ENCODE data around the gene CEP72. TPM values are rescaled to one million over a fixed set of nuclear protein-coding genes. Genes with fewer than 3 reads are reported as not detected.
"Not testable (repeated sequence)": the region's sequence is repeated elsewhere in the genome, so short reads cannot be mapped to it uniquely, and the experiment has no call there.

Gene CEP72
- total RNA-seq, 2 donors from 2014 or later = 35.6 to 36.5 TPM

GRCh38 chr5:679166-679895 lies 67.2 kb downstream of the CEP72 start:
- not testable (repeated sequence) for H3K4me1 ChIP-seq (ENCODE audit: control insufficient read depth, insufficient read depth, low read length); H3K4me1 Mint-ChIP-seq; H3K27ac ChIP-seq (ENCODE audit: low read depth, low read length); H3K36me3 Mint-ChIP-seq (ENCODE audit: low read depth); H3K9me3 Mint-ChIP-seq; H3K9me3 ChIP-seq (ENCODE audit: control insufficient read depth, low read length); H3K4me3 ChIP-seq (ENCODE audit: low read length); H3K36me3 ChIP-seq (ENCODE audit: control insufficient read depth, insufficient read depth, low read length); H3K4me3 Mint-ChIP-seq; H3K9ac ChIP-seq (ENCODE audit: extremely low read depth, low read length, poor library complexity, severe bottlenecking); H3K27ac Mint-ChIP-seq
- peaks cover 54% of the 10 kb centered on the region for H3K27me3 Mint-ChIP-seq (ENCODE audit: insufficient read depth)
- WGBS, 2 experiments (ENCODE audit: insufficient coverage in 1 of 2, insufficient read length in 1 of 2) = 82% methylated on average over 12 of the region's 17 CpGs; no CpG with 5 or more reads in 1 of the 2 experiments
- peaks cover 37% of the 10 kb centered on the region for H3K27me3 ChIP-seq (ENCODE audit: control insufficient read depth, insufficient read depth, low read length, poor library complexity, severe bottlenecking)
- DNase-seq = peak; percentile 41

- not testable (repeated sequence) for H3K4me3 Mint-ChIP-seq; H3K4me3 ChIP-seq (ENCODE audit: low read length); DNase-seq; H3K27ac Mint-ChIP-seq; H3K4me1 ChIP-seq (ENCODE audit: control insufficient read depth, insufficient read depth, low read length); H3K9me3 ChIP-seq (ENCODE audit: control insufficient read depth, low read length); H3K9me3 Mint-ChIP-seq; H3K9ac ChIP-seq (ENCODE audit: extremely low read depth, low read length, poor library complexity, severe bottlenecking); H3K36me3 ChIP-seq (ENCODE audit: control insufficient read depth, insufficient read depth, low read length); H3K4me1 Mint-ChIP-seq; H3K27ac ChIP-seq (ENCODE audit: low read depth, low read length); H3K36me3 Mint-ChIP-seq (ENCODE audit: low read depth)
- H3K27me3 Mint-ChIP-seq (ENCODE audit: insufficient read depth) = peaks cover 59% of the 10 kb centered on the region
- peaks cover 44% of the 10 kb centered on the region for H3K27me3 ChIP-seq (ENCODE audit: control insufficient read depth, insufficient read depth, low read length, poor library complexity, severe bottlenecking)
- 97% methylated on average over 9 of the region's 32 CpGs; no CpG with 5 or more reads in 1 of the 2 experiments for WGBS, 2 experiments (ENCODE audit: insufficient coverage in 1 of 2, insufficient read length in 1 of 2)
Observed at GRCh38 chr5:680118-680795, 68.1 kb downstream of the CEP72 start.

DNA sequence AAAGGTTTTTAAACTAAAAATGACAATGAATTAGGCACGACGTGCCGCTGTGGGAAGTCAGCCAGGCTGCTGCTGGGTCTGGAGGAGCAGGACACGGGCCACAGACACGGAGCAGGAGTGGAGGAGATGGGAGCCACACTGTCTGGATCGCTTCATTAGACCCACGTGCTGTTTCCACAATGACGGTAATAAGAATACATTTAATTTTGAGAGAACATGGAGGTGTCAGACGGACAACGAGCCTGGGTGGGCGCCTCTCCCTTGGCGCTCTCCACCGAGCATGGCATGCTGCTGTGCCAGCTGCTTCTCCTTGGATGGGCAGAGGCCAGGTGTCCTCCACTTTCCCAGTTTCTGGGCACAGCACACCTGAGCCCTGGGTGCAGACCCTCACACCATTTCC lies 68.7 kb downstream of the CEP72 start:
- H3K9me3 Mint-ChIP-seq; H3K9me3 ChIP-seq (ENCODE audit: control insufficient read depth, low read length); H3K27ac Mint-ChIP-seq; H3K4me3 ChIP-seq (ENCODE audit: low read length); H3K27ac ChIP-seq (ENCODE audit: low read depth, low read length); H3K4me1 ChIP-seq (ENCODE audit: control insufficient read depth, insufficient read depth, low read length); H3K36me3 Mint-ChIP-seq (ENCODE audit: low read depth); H3K9ac ChIP-seq (ENCODE audit: extremely low read depth, low read length, poor library complexity, severe bottlenecking); H3K4me1 Mint-ChIP-seq; H3K36me3 ChIP-seq (ENCODE audit: control insufficient read depth, insufficient read depth, low read length); H3K4me3 Mint-ChIP-seq: not testable (repeated sequence)
- H3K27me3 ChIP-seq (ENCODE audit: control insufficient read depth, insufficient read depth, low read length, poor library complexity, severe bottlenecking) = peaks cover 47% of the 10 kb centered on the region
- 93 to 95% methylated on average over 8 to 13 of the region's 13 CpGs for WGBS, 2 experiments (ENCODE audit: insufficient coverage in 1 of 2, insufficient read length in 1 of 2)
- H3K27me3 Mint-ChIP-seq (ENCODE audit: insufficient read depth) = peaks cover 62% of the 10 kb centered on the region
- peak; percentile 14 for DNase-seq

- H3K27me3 ChIP-seq (ENCODE audit: control insufficient read depth, insufficient read depth, low read length, poor library complexity, severe bottlenecking) = peaks cover 43% of the 10 kb centered on the region
- 90 to 91% methylated on average over 6 to 16 of the region's 17 CpGs for WGBS, 2 experiments (ENCODE audit: insufficient coverage in 1 of 2, insufficient read length in 1 of 2)
Observed at GRCh38 chr5:681317-682191, 69.4 kb downstream of the CEP72 start.

DNA sequence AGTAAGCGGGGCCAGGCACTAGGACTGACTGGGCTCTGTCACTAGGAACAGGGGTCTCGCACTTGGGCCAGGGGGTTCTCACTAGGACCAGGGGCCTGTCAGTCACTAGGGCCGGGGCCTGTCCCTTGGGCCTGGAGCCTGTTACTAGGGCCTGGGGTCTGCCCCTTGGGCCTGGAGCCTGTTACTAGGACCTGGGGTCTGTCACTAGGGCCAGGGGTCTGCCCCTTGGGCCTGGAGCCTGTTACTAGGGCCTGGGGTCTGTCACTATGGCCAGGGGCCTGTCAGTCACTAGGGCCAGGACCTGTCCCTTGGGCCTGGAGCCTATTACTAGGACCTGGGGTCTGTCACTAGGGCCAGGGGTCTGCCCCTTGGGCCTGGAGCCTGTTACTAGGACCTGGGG lies 70.1 kb downstream of the CEP72 start:
- WGBS, 2 experiments (ENCODE audit: insufficient coverage in 1 of 2, insufficient read length in 1 of 2) = 87% methylated on average over 3 of the region's 3 CpGs; no CpG with 5 or more reads in 1 of the 2 experiments
- H3K27me3 Mint-ChIP-seq (ENCODE audit: insufficient read depth) = peaks cover 57% of the 10 kb centered on the region
- not testable (repeated sequence) for H3K4me1 ChIP-seq (ENCODE audit: control insufficient read depth, insufficient read depth, low read length); H3K4me3 ChIP-seq (ENCODE audit: low read length); H3K36me3 Mint-ChIP-seq (ENCODE audit: low read depth); H3K4me3 Mint-ChIP-seq; H3K27ac Mint-ChIP-seq; H3K27ac ChIP-seq (ENCODE audit: low read depth, low read length); H3K9me3 ChIP-seq (ENCODE audit: control insufficient read depth, low read length); H3K36me3 ChIP-seq (ENCODE audit: control insufficient read depth, insufficient read depth, low read length); H3K9ac ChIP-seq (ENCODE audit: extremely low read depth, low read length, poor library complexity, severe bottlenecking); H3K4me1 Mint-ChIP-seq; H3K9me3 Mint-ChIP-seq
- H3K27me3 ChIP-seq (ENCODE audit: control insufficient read depth, insufficient read depth, low read length, poor library complexity, severe bottlenecking) = peaks cover 37% of the 10 kb centered on the region
- peak; percentile 31 for DNase-seq

More at GRCh38 chr5:681317-682191, 69.4 kb downstream of the CEP72 start:
- not testable (repeated sequence) for H3K9me3 Mint-ChIP-seq; H3K36me3 ChIP-seq (ENCODE audit: control insufficient read depth, insufficient read depth, low read length); H3K4me1 ChIP-seq (ENCODE audit: control insufficient read depth, insufficient read depth, low read length); H3K27ac ChIP-seq (ENCODE audit: low read depth, low read length); H3K4me1 Mint-ChIP-seq; H3K9me3 ChIP-seq (ENCODE audit: control insufficient read depth, low read length); H3K9ac ChIP-seq (ENCODE audit: extremely low read depth, low read length, poor library complexity, severe bottlenecking); H3K4me3 ChIP-seq (ENCODE audit: low read length); H3K4me3 Mint-ChIP-seq; H3K36me3 Mint-ChIP-seq (ENCODE audit: low read depth); H3K27ac Mint-ChIP-seq
- peaks cover 58% of the 10 kb centered on the region for H3K27me3 Mint-ChIP-seq (ENCODE audit: insufficient read depth)
- peak; percentile 13 for DNase-seq

DNA sequence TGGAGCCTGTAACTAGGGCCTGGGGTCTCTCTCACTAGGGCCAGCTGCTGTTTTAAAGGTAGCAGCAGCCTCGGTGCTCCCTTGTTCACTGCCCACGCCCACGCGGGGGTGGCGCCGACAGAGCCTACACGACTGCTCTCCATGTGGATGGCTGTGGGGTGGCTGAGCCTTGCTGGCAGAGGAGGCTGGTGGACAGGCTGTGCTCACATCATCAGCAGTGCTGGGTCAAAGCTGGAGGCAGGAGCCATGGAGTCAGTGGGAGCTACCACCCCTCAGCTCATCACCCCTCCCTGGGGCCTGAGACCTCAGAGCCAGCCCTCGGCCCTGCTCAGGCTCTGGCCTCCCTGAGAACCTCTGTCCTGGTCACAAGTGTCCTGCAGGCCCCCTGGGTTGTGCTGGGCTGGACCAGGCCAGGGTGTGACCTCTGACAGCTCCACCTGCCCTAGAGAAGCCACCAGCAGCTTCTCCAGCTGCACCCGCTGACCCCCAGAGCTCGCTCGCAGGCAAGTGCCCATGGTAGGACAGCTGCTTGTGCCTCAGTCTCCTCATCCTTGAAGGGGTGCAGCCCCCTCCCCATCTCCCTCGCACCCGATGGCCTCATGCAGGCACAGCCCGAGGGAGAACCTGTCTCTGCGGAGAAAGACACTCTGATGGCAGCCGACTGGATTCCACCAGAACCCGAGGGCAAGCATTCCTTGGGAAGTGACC lies 70.7 kb downstream of the CEP72 start:
- H3K9me3 ChIP-seq (ENCODE audit: control insufficient read depth, low read length); H3K27ac Mint-ChIP-seq; H3K4me3 ChIP-seq (ENCODE audit: low read length); H3K36me3 ChIP-seq (ENCODE audit: control insufficient read depth, insufficient read depth, low read length); H3K9ac ChIP-seq (ENCODE audit: extremely low read depth, low read length, poor library complexity, severe bottlenecking); H3K9me3 Mint-ChIP-seq; H3K27ac ChIP-seq (ENCODE audit: low read depth, low read length); H3K4me1 Mint-ChIP-seq; H3K4me3 Mint-ChIP-seq; H3K36me3 Mint-ChIP-seq (ENCODE audit: low read depth); H3K4me1 ChIP-seq (ENCODE audit: control insufficient read depth, insufficient read depth, low read length): not testable (repeated sequence)
- peaks cover 52% of the 10 kb centered on the region for H3K27me3 Mint-ChIP-seq (ENCODE audit: insufficient read depth)
- WGBS, 2 experiments (ENCODE audit: insufficient coverage in 1 of 2, insufficient read length in 1 of 2) = 87 to 100% methylated on average over 2 to 17 of the region's 17 CpGs
- DNase-seq = peak; percentile 35
- peaks cover 35% of the 10 kb centered on the region for H3K27me3 ChIP-seq (ENCODE audit: control insufficient read depth, insufficient read depth, low read length, poor library complexity, severe bottlenecking)

All from endodermal cell (in vitro differentiated cells).